Transverse colon (tissue), 4 donors: Measurements from ENCODE around the gene HECTD4. TPM values are rescaled to one million over a fixed set of nuclear protein-coding genes. Genes with fewer than 3 reads are reported as not detected.
A peak's percentile ranks its signal among the peaks of the same experiment; 100 is the strongest.

ENCODE experiments used
- DNase-seq: peaks from one replicate; pipeline ENCODE4 v3.0.0-alpha.2; 2019
- H3K27ac ChIP-seq, 4 donors: fragments of 200-600 bp; sonication (generic); 2 replicates each; pipeline ENCODE4 v1.5.1; 2016 to 2018; ENCODE audit warnings: inconsistent platforms in 4 of 4
- H3K27me3 ChIP-seq: fragments of 200-600 bp; sonication (generic); 2 replicates; pipeline ENCODE4 v1.5.1; 2017; ENCODE audit warnings: inconsistent platforms
- H3K36me3 ChIP-seq, 4 donors: fragments of 200-600 bp; sonication (generic); 2 replicates each; pipeline ENCODE4 v1.5.1; 2017 to 2019; ENCODE audit warnings: inconsistent platforms in 4 of 4
- H3K4me1 ChIP-seq, 4 donors: fragments of 200-600 bp; sonication (generic); 2 replicates each; pipeline ENCODE4 v1.5.1; 2017 to 2020; ENCODE audit warnings: inconsistent platforms in 4 of 4
- H3K4me3 ChIP-seq, 4 donors: fragments of 200-600 bp; sonication (generic); 1 replicate in 1 of 4; 2 replicates in 3 of 4; pipeline versions ENCODE4 v1.5.1 to v1.6.1; 2017 to 2019; ENCODE audit warnings: inconsistent platforms in 4 of 4
- H3K9me3 ChIP-seq, 2 donors: fragments of 200-600 bp; sonication (generic); 2 replicates each; pipeline ENCODE4 v1.5.1; 2017 to 2019; ENCODE audit warnings: inconsistent platforms in 2 of 2
- CTCF ChIP-seq, 5 experiments: fragments of 200-600 bp in 3 of 5; fragments of 450-650 bp in 2 of 5; sonication (generic) in 3 of 5; IDR thresholded peaks; 1 replicate in 2 of 5; 2 replicates in 3 of 5; pipeline ENCODE4 v1.5.1; 2016 to 2017; ENCODE audit warnings: antibody characterized with exemption in 5 of 5, inconsistent platforms in 3 of 5, mild to moderate bottlenecking in 2 of 5, moderate library complexity in 1 of 5
- EP300 ChIP-seq: sonication (generic); formaldehyde crosslinking; IDR thresholded peaks from one replicate; pipeline ENCODE4 v1.6.1; 2017; ENCODE audit warnings: antibody characterized with exemption, low read depth
- POLR2A ChIP-seq: fragments of 450-650 bp; IDR thresholded peaks from one replicate; pipeline ENCODE4 v1.6.1; 2016; ENCODE audit warnings: antibody characterized with exemption, mild to moderate bottlenecking, moderate library complexity
- POLR2AphosphoS5 ChIP-seq, 3 donors: sonication (generic); formaldehyde crosslinking; IDR thresholded peaks; one replicate each; pipeline ENCODE4 v1.6.1; 2016; ENCODE audit warnings: antibody characterized with exemption in 3 of 3
- WGBS, 2 donors: methylation state at CpG; one replicate each; pipeline ENCODE4 v1.1.5; 2018; ENCODE audit warnings: low coverage in 1 of 2; 5-methylcytosine and 5-hydroxymethylcytosine counted together
- in situ Hi-C, 4 donors: fragments of 200-750 bp; cut with MboI; loops; one replicate each; pipeline versions ENCODE4 v1.15.0 to v1.15.1; 2017; ENCODE audit warnings: low sequenced_read_pairs in 3 of 4, low pct_ligation_motif_present in 1 of 4, low pct_unique_long_range_greater_than_20kb in 1 of 4
- intact Hi-C: fragments of 100-400 bp; cut with DNase I; formaldehyde crosslinking; loops from one replicate; pipeline ENCODE4 v1.15.1; 2023; ENCODE audit warnings: low total_unique reads
- total RNA-seq, 4 donors: library from RNA; depleted of rRNA; stranded (reverse); fragments of >200 nt; gene quantifications; one replicate each; pipeline ENCODE4 v1.1.0, GENCODE V29; 2016

The HECTD4 gene
- total RNA-seq, 4 donors from 2014 or later = 52.6 to 171 (median 121) TPM

GRCh38 chr12:112125250-112125999 lies 256.8 kb downstream of the HECTD4 start, which contains the start of gene TRAFD1:
TSS of gene TRAFD1 (plus strand) at chr12:112125560. CDS start at chr12:112130523, 4,963 bp downstream.
- Histone ChIP-seq H3K27ac (peak within 1 kb of the TSS; percentile 92 to 97 (median 95)), H3K27me3 (no peaks in the 10 kb centered on the region), H3K36me3 (no peaks in the 10 kb centered on the region), H3K9me3 (no peaks in the 10 kb centered on the region), H3K4me1 (peaks cover 24 to 70% (median 41%) of the 10 kb centered on the region in 4 donors), H3K4me3 (peak within 1 kb of the TSS; percentile 71 to 94 (median 78))
- peak; percentile 98 for DNase-seq
- intact Hi-C loops = no loop called here
- peak; percentile 95 for TF ChIP-seq POLR2A
- no peak for TF ChIP-seq CTCF (IDR thresholded peaks at IDR 0.05)
- TF ChIP-seq POLR2AphosphoS5 (IDR thresholded peaks at IDR 0.05) = peak; percentile 98 to 99 (median 99)
- no peak for TF ChIP-seq EP300
- in situ Hi-C loops = no loop called here
- 0% methylated on average over 1 to 33 of the region's 63 CpGs for whole genome bisulfite sequencing, 2 donors

GRCh38 chr12:112124918-112125249 lies 257.3 kb downstream of the HECTD4 start:
- H3K4me3 ChIP-seq = peak overlapping the region in 2 of 4 donors; percentile 78
- peaks cover 19 to 65% (median 36%) of the 10 kb centered on the region in 4 donors for H3K4me1 ChIP-seq
- H3K9me3 ChIP-seq = no peaks in the 10 kb centered on the region
- peak overlapping the region; percentile 77 to 97 (median 95) for H3K27ac ChIP-seq
- no peak for DNase-seq
- no peaks in the 10 kb centered on the region for H3K36me3 ChIP-seq
- intact Hi-C loops = no loop called here
- in situ Hi-C loops = no loop called here
- 6 to 13% methylated on average over 1 of the region's 1 CpG for WGBS, 2 donors
- no peaks in the 10 kb centered on the region for H3K27me3 ChIP-seq
- TF ChIP-seq POLR2AphosphoS5 (IDR thresholded peaks at IDR 0.05) = no peak
- no peak for TF ChIP-seq CTCF (IDR thresholded peaks at IDR 0.05)
- TF ChIP-seq EP300 = no peak
- no peak for TF ChIP-seq POLR2A

GRCh38 chr12:112122823-112123690 lies 259.2 kb downstream of the HECTD4 start:
- in situ Hi-C loops = no loop called here
- no peaks in the 10 kb centered on the region for H3K9me3 ChIP-seq
- H3K27me3 ChIP-seq = no peaks in the 10 kb centered on the region
- DNase-seq = no peak
- H3K4me3 ChIP-seq = no peak overlapping the region
- H3K36me3 ChIP-seq = no peaks in the 10 kb centered on the region
- no peak for TF ChIP-seq EP300
- peak in 1 of 3 donors; percentile 37 for TF ChIP-seq POLR2AphosphoS5 (IDR thresholded peaks at IDR 0.05)
- intact Hi-C loops = no loop called here
- 57 to 65% methylated on average over 9 to 12 of the region's 12 CpGs for WGBS, 2 donors
- H3K4me1 ChIP-seq = peaks cover 14 to 46% (median 27%) of the 10 kb centered on the region in 4 donors
- H3K27ac ChIP-seq = peak overlapping the region; percentile 77 to 83 (median 80)

- Histone ChIP-seq H3K36me3 (no peaks in the 10 kb centered on the region), H3K27ac (peak overlapping the region; percentile 77 to 83 (median 80)), H3K4me3 (no peak overlapping the region), H3K4me1 (peaks cover 14 to 39% (median 19%) of the 10 kb centered on the region in 4 donors), H3K27me3 (no peaks in the 10 kb centered on the region), H3K9me3 (no peaks in the 10 kb centered on the region)
- TF ChIP-seq POLR2AphosphoS5 (IDR thresholded peaks at IDR 0.05) = peak; percentile 42 to 72 (median 61)
- no peak for TF ChIP-seq EP300
- TF ChIP-seq CTCF (IDR thresholded peaks at IDR 0.05) = no peak
- TF ChIP-seq POLR2A = no peak
- intact Hi-C loops = no loop called here
- peak; percentile 64 for DNase-seq
- in situ Hi-C loops = no loop called here
- WGBS, 2 donors = 27 to 57% methylated on average over 8 to 11 of the region's 11 CpGs
These were observed 260.3 kb downstream of the HECTD4 start for GRCh38 chr12:112121780-112122565.
